ENCODE results near the gene FARS2.

Gene FARS2

GRCh38 chr6:5384276-5384675 is 123.0 kb downstream of the FARS2 start:
- no peak overlapping the region for H3K9ac ChIP-seq (ENCODE audit: low read depth in 1 of 2, low read length in 2 of 2)
- no peak overlapping the region for H3K4me3 ChIP-seq (ENCODE audit: low read length in 2 of 2)
- no peaks in the 10 kb centered on the region for H3K36me3 ChIP-seq (ENCODE audit: control insufficient read depth in 2 of 2, insufficient read depth in 2 of 2, low read length in 2 of 2)
- H3K9me3 ChIP-seq (ENCODE audit: control insufficient read depth in 2 of 2, low read length in 2 of 2): no peaks in the 10 kb centered on the region
- no peak overlapping the region for H3K27ac ChIP-seq (ENCODE audit: low read depth in 2 of 2, low read length in 2 of 2)
- H3K27me3 ChIP-seq (ENCODE audit: control insufficient read depth in 2 of 2, insufficient read depth in 2 of 2, low read length in 2 of 2): no peaks in the 10 kb centered on the region
- H3K4me1 ChIP-seq (ENCODE audit: control insufficient read depth in 2 of 2, insufficient read depth in 2 of 2, low read length in 2 of 2): no peaks in the 10 kb centered on the region

DNA sequence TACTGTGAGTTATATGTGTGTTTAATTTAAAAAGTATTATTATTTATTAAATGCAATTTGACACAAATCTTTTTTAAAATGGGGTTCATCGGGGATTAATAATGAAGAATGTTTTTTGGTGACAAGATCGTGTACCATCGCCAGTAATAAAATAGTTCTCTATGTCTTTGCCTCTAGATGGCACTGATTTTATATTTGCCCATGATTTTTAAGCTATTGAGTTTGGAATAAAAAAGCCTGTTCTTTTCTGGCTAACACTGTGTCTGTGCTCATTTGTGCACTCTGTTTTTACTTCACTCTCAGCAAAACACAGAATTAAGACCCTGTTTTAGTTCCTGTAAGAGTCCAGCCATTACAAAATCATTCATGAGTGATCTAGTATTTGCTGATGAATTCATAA is 127.0 kb downstream of the FARS2 start:
- Histone ChIP-seq H3K4me3 (ENCODE audit: low read length in 2 of 2) (no peak overlapping the region), H3K27me3 (ENCODE audit: control insufficient read depth in 2 of 2, insufficient read depth in 2 of 2, low read length in 2 of 2) (no peaks in the 10 kb centered on the region), H3K9ac (ENCODE audit: low read depth in 1 of 2, low read length in 2 of 2) (no peak overlapping the region), H3K4me1 (ENCODE audit: control insufficient read depth in 2 of 2, insufficient read depth in 2 of 2, low read length in 2 of 2) (no peaks in the 10 kb centered on the region), H3K9me3 (ENCODE audit: control insufficient read depth in 2 of 2, low read length in 2 of 2) (no peaks in the 10 kb centered on the region), H3K27ac (ENCODE audit: low read depth in 2 of 2, low read length in 2 of 2) (no peak overlapping the region), H3K36me3 (ENCODE audit: control insufficient read depth in 2 of 2, insufficient read depth in 2 of 2, low read length in 2 of 2) (no peaks in the 10 kb centered on the region)

DNA sequence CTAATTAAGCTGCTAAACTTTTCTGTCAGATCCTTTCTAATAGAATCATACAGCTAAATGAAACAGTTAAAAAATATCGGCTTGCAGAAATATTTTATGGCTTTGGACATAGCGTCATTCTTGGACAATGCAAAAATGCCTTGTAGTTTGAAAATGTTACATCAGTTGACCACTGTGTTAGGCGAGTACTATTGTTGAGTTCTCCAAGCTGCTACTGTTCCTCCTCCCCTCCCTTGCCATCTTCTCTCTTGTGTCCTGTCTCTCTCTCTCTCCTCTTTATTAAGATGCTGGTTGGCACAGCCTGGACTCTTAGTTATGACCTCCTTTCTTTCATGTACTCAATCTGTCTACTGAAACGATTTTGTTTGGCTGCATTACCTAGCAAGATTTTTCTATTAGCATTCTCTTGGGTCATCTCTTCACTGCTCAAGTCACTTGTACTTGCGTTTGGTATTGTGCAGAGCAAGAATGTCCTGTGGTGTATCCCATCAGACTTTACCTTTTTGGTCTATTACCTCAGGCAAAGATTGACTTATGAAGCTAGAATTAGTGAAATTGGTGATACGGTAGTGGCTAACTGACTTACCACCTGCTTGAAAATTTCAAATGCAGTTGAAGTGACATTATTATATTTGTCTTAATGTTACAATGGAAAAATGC is 127.9 kb downstream of the FARS2 start:
- Histone ChIP-seq H3K36me3 (ENCODE audit: control insufficient read depth in 2 of 2, insufficient read depth in 2 of 2, low read length in 2 of 2) (no peaks in the 10 kb centered on the region), H3K4me3 (ENCODE audit: low read length in 2 of 2) (no peak overlapping the region), H3K27me3 (ENCODE audit: control insufficient read depth in 2 of 2, insufficient read depth in 2 of 2, low read length in 2 of 2) (no peaks in the 10 kb centered on the region), H3K9ac (ENCODE audit: low read depth in 1 of 2, low read length in 2 of 2) (no peak overlapping the region), H3K27ac (ENCODE audit: low read depth in 2 of 2, low read length in 2 of 2) (no peak overlapping the region), H3K4me1 (ENCODE audit: control insufficient read depth in 2 of 2, insufficient read depth in 2 of 2, low read length in 2 of 2) (no peaks in the 10 kb centered on the region), H3K9me3 (ENCODE audit: control insufficient read depth in 2 of 2, low read length in 2 of 2) (no peaks in the 10 kb centered on the region)

DNA sequence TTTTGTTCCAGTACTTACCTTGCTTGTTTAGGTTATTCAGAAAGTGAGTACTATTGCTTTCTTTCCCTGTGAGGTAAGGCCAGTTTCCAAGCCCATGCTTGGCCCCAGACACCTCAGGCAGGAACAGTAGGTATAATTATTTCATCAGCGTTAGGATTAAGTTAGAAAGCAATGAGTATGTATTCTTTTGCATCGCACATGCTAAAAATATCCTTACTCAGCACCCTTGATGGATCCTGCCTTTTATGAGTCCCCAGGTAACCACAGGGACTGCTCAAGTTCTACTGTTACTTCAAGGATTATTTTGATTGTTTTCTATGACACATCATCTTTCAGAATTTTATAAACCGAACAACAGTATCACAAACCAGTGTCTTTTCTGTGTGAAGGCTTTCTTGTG is 128.9 kb downstream of the FARS2 start:
- Histone ChIP-seq H3K27me3 (ENCODE audit: control insufficient read depth in 2 of 2, insufficient read depth in 2 of 2, low read length in 2 of 2) (no peaks in the 10 kb centered on the region), H3K9ac (ENCODE audit: low read depth in 1 of 2, low read length in 2 of 2) (no peak overlapping the region), H3K27ac (ENCODE audit: low read depth in 2 of 2, low read length in 2 of 2) (no peak overlapping the region), H3K4me3 (ENCODE audit: low read length in 2 of 2) (no peak overlapping the region), H3K36me3 (ENCODE audit: control insufficient read depth in 2 of 2, insufficient read depth in 2 of 2, low read length in 2 of 2) (no peaks in the 10 kb centered on the region), H3K4me1 (ENCODE audit: control insufficient read depth in 2 of 2, insufficient read depth in 2 of 2, low read length in 2 of 2) (no peaks in the 10 kb centered on the region), H3K9me3 (ENCODE audit: control insufficient read depth in 2 of 2, low read length in 2 of 2) (no peaks in the 10 kb centered on the region)

DNA sequence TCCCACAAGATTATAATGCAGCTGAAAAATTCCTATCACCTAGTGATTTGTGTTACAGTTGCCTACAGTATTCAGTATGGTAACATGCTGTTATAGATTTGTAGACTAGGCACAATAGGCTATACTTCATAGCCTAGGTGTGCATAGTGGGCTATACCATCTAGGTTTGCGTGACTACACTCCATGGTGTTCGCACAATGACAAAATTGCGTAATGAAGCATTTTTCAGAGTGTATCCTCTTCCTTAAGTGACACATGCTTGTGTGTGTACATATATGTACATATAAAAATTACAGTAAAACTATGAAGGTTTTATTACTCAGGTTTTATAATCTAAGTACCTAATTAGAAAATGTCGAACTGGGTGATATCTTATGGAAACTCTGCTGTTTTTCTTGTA is 133.0 kb downstream of the FARS2 start:
- H3K36me3 ChIP-seq (ENCODE audit: control insufficient read depth in 2 of 2, insufficient read depth in 2 of 2, low read length in 2 of 2): no peaks in the 10 kb centered on the region
- H3K9ac ChIP-seq (ENCODE audit: low read depth in 1 of 2, low read length in 2 of 2): no peak overlapping the region
- H3K9me3 ChIP-seq (ENCODE audit: control insufficient read depth in 2 of 2, low read length in 2 of 2): no peaks in the 10 kb centered on the region
- H3K4me1 ChIP-seq (ENCODE audit: control insufficient read depth in 2 of 2, insufficient read depth in 2 of 2, low read length in 2 of 2): no peaks in the 10 kb centered on the region
- H3K27ac ChIP-seq (ENCODE audit: low read depth in 2 of 2, low read length in 2 of 2): no peak overlapping the region
- no peaks in the 10 kb centered on the region for H3K27me3 ChIP-seq (ENCODE audit: control insufficient read depth in 2 of 2, insufficient read depth in 2 of 2, low read length in 2 of 2)
- no peak overlapping the region for H3K4me3 ChIP-seq (ENCODE audit: low read length in 2 of 2)

DNA sequence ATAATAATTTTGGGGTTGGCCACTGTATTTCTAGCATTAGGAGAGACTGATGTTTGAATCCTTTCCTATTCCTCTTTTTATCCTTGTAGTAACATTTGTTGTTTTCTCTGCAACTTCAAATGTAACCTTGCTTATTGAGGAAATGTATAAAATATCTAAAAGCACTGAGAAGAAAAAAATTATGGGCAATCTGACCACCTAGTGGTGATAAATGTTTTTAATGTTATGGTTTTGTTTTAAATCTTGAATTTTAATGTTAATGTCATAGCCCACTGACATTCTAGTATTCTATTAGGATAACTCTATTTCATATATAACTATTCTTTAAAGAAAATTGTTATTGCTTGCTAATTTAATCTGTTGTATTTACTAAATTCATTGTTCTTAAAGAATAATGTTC is 134.4 kb downstream of the FARS2 start:
- no peaks in the 10 kb centered on the region for H3K4me1 ChIP-seq (ENCODE audit: control insufficient read depth in 2 of 2, insufficient read depth in 2 of 2, low read length in 2 of 2)
- no peaks in the 10 kb centered on the region for H3K27me3 ChIP-seq (ENCODE audit: control insufficient read depth in 2 of 2, insufficient read depth in 2 of 2, low read length in 2 of 2)
- no peak overlapping the region for H3K4me3 ChIP-seq (ENCODE audit: low read length in 2 of 2)
- no peak overlapping the region for H3K9ac ChIP-seq (ENCODE audit: low read depth in 1 of 2, low read length in 2 of 2)
- no peak overlapping the region for H3K27ac ChIP-seq (ENCODE audit: low read depth in 2 of 2, low read length in 2 of 2)
- no peaks in the 10 kb centered on the region for H3K36me3 ChIP-seq (ENCODE audit: control insufficient read depth in 2 of 2, insufficient read depth in 2 of 2, low read length in 2 of 2)
- no peaks in the 10 kb centered on the region for H3K9me3 ChIP-seq (ENCODE audit: control insufficient read depth in 2 of 2, low read length in 2 of 2)

GRCh38 chr6:5398530-5398929 is 137.2 kb downstream of the FARS2 start:
- H3K27me3 ChIP-seq (ENCODE audit: control insufficient read depth in 2 of 2, insufficient read depth in 2 of 2, low read length in 2 of 2): no peaks in the 10 kb centered on the region

GRCh38 chr6:5399391-5399790 is 138.1 kb downstream of the FARS2 start:
- no peak overlapping the region for H3K27ac ChIP-seq (ENCODE audit: low read depth in 2 of 2, low read length in 2 of 2)
- no peak overlapping the region for H3K9ac ChIP-seq (ENCODE audit: low read depth in 1 of 2, low read length in 2 of 2)
- no peaks in the 10 kb centered on the region for H3K36me3 ChIP-seq (ENCODE audit: control insufficient read depth in 2 of 2, insufficient read depth in 2 of 2, low read length in 2 of 2)
- no peak overlapping the region for H3K4me3 ChIP-seq (ENCODE audit: low read length in 2 of 2)
- H3K27me3 ChIP-seq (ENCODE audit: control insufficient read depth in 2 of 2, insufficient read depth in 2 of 2, low read length in 2 of 2): no peaks in the 10 kb centered on the region
- no peaks in the 10 kb centered on the region for H3K4me1 ChIP-seq (ENCODE audit: control insufficient read depth in 2 of 2, insufficient read depth in 2 of 2, low read length in 2 of 2)
- no peaks in the 10 kb centered on the region for H3K9me3 ChIP-seq (ENCODE audit: control insufficient read depth in 2 of 2, low read length in 2 of 2)

More at GRCh38 chr6:5398530-5398929, 137.2 kb downstream of the FARS2 start:
- H3K9ac ChIP-seq (ENCODE audit: low read depth in 1 of 2, low read length in 2 of 2): no peak overlapping the region
- no peak overlapping the region for H3K27ac ChIP-seq (ENCODE audit: low read depth in 2 of 2, low read length in 2 of 2)
- H3K9me3 ChIP-seq (ENCODE audit: control insufficient read depth in 2 of 2, low read length in 2 of 2): no peaks in the 10 kb centered on the region
- H3K4me3 ChIP-seq (ENCODE audit: low read length in 2 of 2): no peak overlapping the region
- H3K4me1 ChIP-seq (ENCODE audit: control insufficient read depth in 2 of 2, insufficient read depth in 2 of 2, low read length in 2 of 2): no peaks in the 10 kb centered on the region
- no peaks in the 10 kb centered on the region for H3K36me3 ChIP-seq (ENCODE audit: control insufficient read depth in 2 of 2, insufficient read depth in 2 of 2, low read length in 2 of 2)

DNA sequence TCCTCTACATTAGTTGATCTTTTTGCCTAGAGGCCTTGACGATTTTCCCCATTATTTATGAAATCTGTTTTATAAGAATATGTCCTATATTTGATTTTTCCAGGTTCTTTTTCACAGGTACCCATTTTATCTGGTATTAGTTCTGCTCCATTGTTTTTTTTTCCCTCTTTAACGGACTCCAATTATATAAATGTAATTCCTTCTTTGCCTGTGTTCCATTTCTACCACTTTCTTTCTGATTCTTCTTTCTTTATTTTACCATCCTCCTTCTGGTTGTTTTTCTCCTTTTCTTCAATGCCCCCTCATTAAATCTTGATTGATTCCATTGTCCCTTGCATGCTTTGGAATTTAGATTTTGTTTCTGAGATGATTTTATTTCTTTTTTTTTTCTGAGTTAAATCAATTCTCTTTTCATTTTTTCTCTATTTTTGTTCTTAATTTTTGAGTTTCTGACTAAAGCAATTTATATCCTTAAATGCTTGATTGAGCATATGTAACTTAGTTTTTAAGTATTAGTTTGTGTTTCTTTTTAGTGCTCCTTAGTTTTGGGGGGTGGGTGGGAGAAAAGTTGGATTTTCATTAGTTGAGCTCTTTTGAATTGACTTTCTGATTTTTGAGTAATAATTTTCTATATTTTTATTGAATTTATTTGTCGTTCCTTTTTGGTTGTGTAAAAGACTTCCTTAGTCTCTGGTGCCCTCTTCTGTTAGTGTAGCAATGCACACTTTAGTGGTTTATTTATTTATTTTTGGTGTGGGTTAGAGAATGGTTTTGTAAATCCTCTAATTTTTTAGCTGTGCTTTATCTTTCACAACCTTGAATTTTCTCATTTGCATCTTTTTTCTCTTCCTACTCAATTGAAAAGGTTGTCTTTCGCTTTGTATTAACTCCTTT is 140.8 kb downstream of the FARS2 start:
- H3K4me3 ChIP-seq (ENCODE audit: low read length in 2 of 2): no peak overlapping the region

GRCh38 chr6:5403076-5403475 is 141.8 kb downstream of the FARS2 start:
- no peaks in the 10 kb centered on the region for H3K27me3 ChIP-seq (ENCODE audit: control insufficient read depth in 2 of 2, insufficient read depth in 2 of 2, low read length in 2 of 2)
- no peaks in the 10 kb centered on the region for H3K36me3 ChIP-seq (ENCODE audit: control insufficient read depth in 2 of 2, insufficient read depth in 2 of 2, low read length in 2 of 2)
- H3K9ac ChIP-seq (ENCODE audit: low read depth in 1 of 2, low read length in 2 of 2): no peak overlapping the region
- no peaks in the 10 kb centered on the region for H3K4me1 ChIP-seq (ENCODE audit: control insufficient read depth in 2 of 2, insufficient read depth in 2 of 2, low read length in 2 of 2)
- H3K27ac ChIP-seq (ENCODE audit: low read depth in 2 of 2, low read length in 2 of 2): no peak overlapping the region
- no peak overlapping the region for H3K4me3 ChIP-seq (ENCODE audit: low read length in 2 of 2)
- H3K9me3 ChIP-seq (ENCODE audit: control insufficient read depth in 2 of 2, low read length in 2 of 2): no peaks in the 10 kb centered on the region

More for the DNA sequence above, 140.8 kb downstream of the FARS2 start:
- no peaks in the 10 kb centered on the region for H3K9me3 ChIP-seq (ENCODE audit: control insufficient read depth in 2 of 2, low read length in 2 of 2)
- no peaks in the 10 kb centered on the region for H3K27me3 ChIP-seq (ENCODE audit: control insufficient read depth in 2 of 2, insufficient read depth in 2 of 2, low read length in 2 of 2)
- no peak overlapping the region for H3K27ac ChIP-seq (ENCODE audit: low read depth in 2 of 2, low read length in 2 of 2)
- no peaks in the 10 kb centered on the region for H3K4me1 ChIP-seq (ENCODE audit: control insufficient read depth in 2 of 2, insufficient read depth in 2 of 2, low read length in 2 of 2)
- H3K36me3 ChIP-seq (ENCODE audit: control insufficient read depth in 2 of 2, insufficient read depth in 2 of 2, low read length in 2 of 2): no peaks in the 10 kb centered on the region
- H3K9ac ChIP-seq (ENCODE audit: low read depth in 1 of 2, low read length in 2 of 2): no peak overlapping the region

All from mucosa of rectum (tissue), 2 donors.